PC-9 (cell line): ENCODE data around the gene SHROOM2.

Experiments
- CTCF ChIP-seq: fragments of 200-600 bp; sonication (generic); conservative IDR thresholded peaks from 2 replicates; pipeline ENCODE4 v1.6.1; 2017; ENCODE audit warnings: mixed run types, antibody characterized with exemption, mild to moderate bottlenecking, moderate library complexity
- EZH2 ChIP-seq: fragments of 200-600 bp; sonication (generic); IDR thresholded peaks from 2 replicates; pipeline ENCODE4 v1.8.0; 2017; ENCODE audit warnings: antibody characterized with exemption, low read depth

GRCh38 chrX:9864011-9864410, 77.8 kb downstream of the SHROOM2 start:
- TF ChIP-seq CTCF (no peak), EZH2 (no peak)
